Prostate gland (tissue), 2 donors: ENCODE measurements around the gene AMOTL2. TPM values are rescaled to one million over a fixed set of nuclear protein-coding genes. Genes with fewer than 3 reads are reported as not detected.

Source experiments
- DNase-seq: peaks from one replicate; pipeline ENCODE4 v3.0.0-alpha.2; 2019; ENCODE audit warnings: low spot score
- H3K27ac ChIP-seq, 2 donors: fragments of 200-600 bp; sonication (generic); 2 replicates each; pipeline ENCODE4 v1.5.1; 2017 to 2019
- H3K27me3 ChIP-seq: fragments of 200-600 bp; sonication (generic); replicated peaks from 2 replicates; pipeline ENCODE4 v1.5.1; 2019; ENCODE audit not compliant: insufficient read depth
- H3K36me3 ChIP-seq, 2 donors: fragments of 200-600 bp; sonication (generic); 1 replicate in 1 of 2; 2 replicates in 1 of 2; pipeline versions ENCODE4 v1.5.1 to v1.8.1; 2017 to 2019
- H3K4me1 ChIP-seq: fragments of 200-600 bp; sonication (generic); replicated peaks from 2 replicates; pipeline ENCODE4 v1.5.1; 2019
- H3K4me3 ChIP-seq, 2 donors: fragments of 200-600 bp; sonication (generic); 2 replicates each; pipeline ENCODE4 v1.5.1; 2017 to 2019
- H3K9me3 ChIP-seq: fragments of 200-600 bp; sonication (generic); 2 replicates; pipeline ENCODE4 v1.5.1; 2017
- POLR2A ChIP-seq: fragments of 450-650 bp; IDR thresholded peaks from one replicate; pipeline ENCODE4 v1.6.1; 2016; ENCODE audit warnings: antibody characterized with exemption, mild to moderate bottlenecking
- POLR2AphosphoS5 ChIP-seq: sonication (generic); formaldehyde crosslinking; IDR thresholded peaks from one replicate; pipeline ENCODE4 v1.6.1; 2017; ENCODE audit warnings: antibody characterized with exemption
- WGBS: methylation state at CpG from one replicate; pipeline ENCODE4 v1.1.5; 2018; 5-methylcytosine and 5-hydroxymethylcytosine counted together
- intact Hi-C: fragments of 100-400 bp; cut with DNase I; formaldehyde crosslinking; loops from one replicate; pipeline ENCODE4 v1.14.2; 2022
- total RNA-seq, 2 donors: library from RNA; depleted of rRNA; stranded (reverse); fragments of >200 nt; gene quantifications; one replicate each; pipeline ENCODE4 v1.1.0, GENCODE V29; 2016
- TF ChIP-seq, protein P1 (sequence below), 4 experiments: fragments of 200-600 bp in 2 of 4; fragments of 450-650 bp in 2 of 4; sonication (generic) in 2 of 4; IDR thresholded peaks; 1 replicate in 3 of 4; 2 replicates in 1 of 4; pipeline ENCODE4 v1.5.1; 2016 to 2019; ENCODE audit warnings: antibody characterized with exemption in 4 of 4, mild to moderate bottlenecking in 2 of 4, moderate library complexity in 2 of 4

Gene AMOTL2
- total RNA-seq, 2 donors from 2014 or later, result 86.1 to 92.8 TPM

DNA sequence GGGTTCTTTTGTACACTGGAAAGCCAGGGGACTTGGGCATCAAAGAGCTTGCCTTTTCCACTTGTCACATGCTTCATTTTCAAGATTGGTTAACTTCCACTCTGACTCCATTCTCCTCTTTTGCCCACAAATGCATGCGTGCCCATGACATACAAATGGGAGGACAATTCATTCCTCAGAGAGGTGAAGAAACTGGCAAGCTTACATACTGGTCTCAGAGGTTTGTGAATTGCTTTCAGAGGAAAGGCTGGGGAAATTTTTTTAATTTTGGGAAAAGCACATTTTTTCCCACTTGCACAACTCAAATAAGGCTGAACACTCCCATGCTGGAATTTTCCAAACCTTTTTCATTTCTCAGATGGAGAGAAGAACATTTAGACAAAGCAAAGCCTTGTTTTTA lies 20.9 kb upstream of the AMOTL2 start:
- Histone ChIP-seq H3K9me3 (no peaks in the 10 kb centered on the region), H3K27ac (no peak overlapping the region)
- 85% methylated on average over 1 of the region's 1 CpG for WGBS

DNA sequence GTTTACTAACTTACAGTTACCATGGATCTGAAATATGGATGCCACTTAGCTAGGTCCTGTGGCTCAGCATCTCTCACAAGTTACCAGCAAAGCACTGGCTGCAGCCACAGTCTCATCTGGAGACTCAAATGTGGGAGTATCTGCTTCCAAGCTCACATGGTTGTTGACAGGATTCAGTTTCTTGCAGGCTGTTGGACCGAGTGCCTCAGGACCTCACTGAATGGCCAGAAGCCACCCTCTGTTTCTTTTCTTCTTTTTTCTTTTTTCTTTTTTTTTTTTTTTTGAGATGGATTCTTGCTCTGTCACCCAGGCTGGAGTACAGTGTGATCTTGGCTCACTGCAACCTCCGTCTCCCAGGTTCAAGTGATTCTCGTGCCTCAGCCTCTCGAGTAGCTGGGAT lies 20.1 kb upstream of the AMOTL2 start:
- WGBS, result 74% methylated on average over 4 of the region's 4 CpGs

More for the DNA sequence above, 20.9 kb upstream of the AMOTL2 start:
- Histone ChIP-seq H3K27me3 (no peaks in the 10 kb centered on the region), H3K36me3 (no peaks in the 10 kb centered on the region), H3K4me1 (no peaks in the 10 kb centered on the region), H3K4me3 (no peak overlapping the region)
- DNase-seq, result no peak
- intact Hi-C loops, result no loop called here
- TF ChIP-seq POLR2AphosphoS5, result no peak
- TF ChIP-seq POLR2A, result no peak
- TF ChIP-seq, protein P1, sequence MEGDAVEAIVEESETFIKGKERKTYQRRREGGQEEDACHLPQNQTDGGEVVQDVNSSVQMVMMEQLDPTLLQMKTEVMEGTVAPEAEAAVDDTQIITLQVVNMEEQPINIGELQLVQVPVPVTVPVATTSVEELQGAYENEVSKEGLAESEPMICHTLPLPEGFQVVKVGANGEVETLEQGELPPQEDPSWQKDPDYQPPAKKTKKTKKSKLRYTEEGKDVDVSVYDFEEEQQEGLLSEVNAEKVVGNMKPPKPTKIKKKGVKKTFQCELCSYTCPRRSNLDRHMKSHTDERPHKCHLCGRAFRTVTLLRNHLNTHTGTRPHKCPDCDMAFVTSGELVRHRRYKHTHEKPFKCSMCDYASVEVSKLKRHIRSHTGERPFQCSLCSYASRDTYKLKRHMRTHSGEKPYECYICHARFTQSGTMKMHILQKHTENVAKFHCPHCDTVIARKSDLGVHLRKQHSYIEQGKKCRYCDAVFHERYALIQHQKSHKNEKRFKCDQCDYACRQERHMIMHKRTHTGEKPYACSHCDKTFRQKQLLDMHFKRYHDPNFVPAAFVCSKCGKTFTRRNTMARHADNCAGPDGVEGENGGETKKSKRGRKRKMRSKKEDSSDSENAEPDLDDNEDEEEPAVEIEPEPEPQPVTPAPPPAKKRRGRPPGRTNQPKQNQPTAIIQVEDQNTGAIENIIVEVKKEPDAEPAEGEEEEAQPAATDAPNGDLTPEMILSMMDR (IDR thresholded peaks at IDR 0.05), result no peak

DNA sequence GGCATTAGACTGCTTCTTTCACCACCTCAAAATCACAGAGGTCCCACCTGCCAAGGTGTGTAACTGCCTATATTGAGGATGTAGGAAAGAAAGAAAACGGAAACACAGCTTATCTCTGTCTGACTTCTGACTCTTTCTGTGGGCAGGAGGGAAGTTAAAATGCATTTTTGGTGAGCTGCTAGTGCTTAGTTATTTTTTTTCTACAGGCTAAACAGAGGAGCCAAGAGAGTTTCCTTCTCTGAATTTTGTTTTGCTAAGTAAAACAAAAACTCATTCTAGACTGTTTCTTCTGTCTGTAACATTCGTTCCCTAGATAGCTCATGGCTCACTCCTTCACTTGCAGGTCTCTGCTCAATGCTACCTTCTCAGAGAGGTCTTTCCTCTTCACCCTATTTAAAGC lies 18.8 kb upstream of the AMOTL2 start:
- TF ChIP-seq POLR2AphosphoS5 (no peak), POLR2A (no peak)
- TF ChIP-seq, protein P1 (IDR thresholded peaks at IDR 0.05), result no peak
- DNase-seq, result no peak
- Histone ChIP-seq H3K4me1 (no peaks in the 10 kb centered on the region), H3K4me3 (no peak overlapping the region), H3K27ac (no peak overlapping the region), H3K36me3 (no peaks in the 10 kb centered on the region), H3K27me3 (no peaks in the 10 kb centered on the region), H3K9me3 (no peaks in the 10 kb centered on the region)
- WGBS, result 59% methylated on average over 2 of the region's 2 CpGs
- intact Hi-C loops, result no loop called here

More for the DNA sequence above, 20.1 kb upstream of the AMOTL2 start:
- intact Hi-C loops, result no loop called here
- no peaks in the 10 kb centered on the region for H3K36me3 ChIP-seq
- H3K4me3 ChIP-seq, result no peak overlapping the region
- no peak for DNase-seq
- H3K27ac ChIP-seq, result no peak overlapping the region
- no peaks in the 10 kb centered on the region for H3K4me1 ChIP-seq
- TF ChIP-seq POLR2A, result no peak
- no peak for TF ChIP-seq POLR2AphosphoS5
- TF ChIP-seq, protein P1 (IDR thresholded peaks at IDR 0.05), result no peak
- H3K9me3 ChIP-seq, result no peaks in the 10 kb centered on the region
- no peaks in the 10 kb centered on the region for H3K27me3 ChIP-seq

DNA sequence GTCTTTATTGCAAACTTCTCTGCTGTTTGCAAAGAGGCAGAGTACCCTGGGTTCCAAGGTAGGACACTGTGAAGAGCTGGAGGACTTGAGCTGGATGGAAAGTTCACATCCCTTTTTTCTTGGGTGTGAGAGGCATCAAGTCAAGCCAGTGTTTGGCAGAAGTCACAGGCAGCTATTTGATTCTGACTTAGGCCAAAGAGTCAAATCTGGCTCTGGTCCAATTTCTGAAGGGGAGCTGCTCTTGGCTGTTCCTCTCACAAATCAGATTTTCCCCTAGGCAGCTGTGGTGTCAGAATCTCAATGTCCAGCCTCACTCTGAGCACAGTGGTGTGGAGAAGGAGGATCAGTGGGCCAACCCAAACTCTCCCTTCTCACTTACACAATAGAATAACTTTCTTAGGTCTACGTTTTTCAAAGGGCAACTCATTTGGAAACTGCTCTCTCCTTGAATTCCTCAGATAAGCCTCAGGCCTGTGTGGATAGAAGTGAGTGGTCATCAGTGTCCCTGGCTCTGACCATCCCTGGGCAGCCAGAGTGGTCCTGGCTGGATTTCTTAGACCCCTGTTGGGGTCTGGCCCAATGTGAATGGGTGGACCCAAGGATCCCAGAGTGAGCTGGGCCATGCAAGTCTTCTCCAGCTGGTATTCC lies 18.2 kb upstream of the AMOTL2 start:
- H3K9me3 ChIP-seq, result no peaks in the 10 kb centered on the region
- H3K4me3 ChIP-seq, result no peak overlapping the region
- H3K27ac ChIP-seq, result no peak overlapping the region
- H3K4me1 ChIP-seq, result no peaks in the 10 kb centered on the region
- no peak for TF ChIP-seq POLR2A
- TF ChIP-seq, protein P1 (IDR thresholded peaks at IDR 0.05), result no peak
- no peak for TF ChIP-seq POLR2AphosphoS5
- intact Hi-C loops, result no loop called here
- H3K36me3 ChIP-seq, result no peaks in the 10 kb centered on the region
- 29% methylated on average over 1 of the region's 1 CpG for WGBS
- no peak for DNase-seq
- no peaks in the 10 kb centered on the region for H3K27me3 ChIP-seq

DNA sequence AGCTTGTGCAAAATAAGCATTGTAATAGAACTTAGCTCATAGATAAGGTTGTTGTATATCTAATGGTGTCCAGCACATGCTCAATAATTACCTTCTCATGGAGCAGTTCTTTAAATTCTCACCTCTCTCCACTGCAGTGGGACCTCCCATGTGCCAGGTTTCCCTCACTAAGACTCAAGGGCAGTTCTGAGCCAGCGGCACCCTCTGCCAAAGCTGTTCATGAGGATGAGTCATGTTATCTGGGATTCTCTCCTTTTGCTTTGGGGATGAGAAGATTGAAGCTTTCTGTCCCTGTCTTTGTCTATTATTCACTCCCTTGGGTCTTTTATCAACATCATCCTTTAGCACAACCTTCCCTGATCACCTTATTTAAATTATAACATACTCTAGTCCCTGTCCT lies 15.6 kb upstream of the AMOTL2 start:
- H3K4me3 ChIP-seq, result no peak overlapping the region
- no peaks in the 10 kb centered on the region for H3K4me1 ChIP-seq
- no peak for DNase-seq
- TF ChIP-seq POLR2A, result no peak
- TF ChIP-seq POLR2AphosphoS5, result no peak
- TF ChIP-seq, protein P1 (IDR thresholded peaks at IDR 0.05), result no peak
- no peaks in the 10 kb centered on the region for H3K36me3 ChIP-seq
- intact Hi-C loops, result no loop called here
- H3K27ac ChIP-seq, result no peak overlapping the region
- no peaks in the 10 kb centered on the region for H3K9me3 ChIP-seq
- 90% methylated on average over 1 of the region's 1 CpG for WGBS
- H3K27me3 ChIP-seq, result no peaks in the 10 kb centered on the region
